NCI-H2196 (cell line): ENCODE data around the gene CD1C.
"Not testable (repeated sequence)": the region's sequence is repeated elsewhere in the genome, so short reads cannot be mapped to it uniquely, and the experiment has no call there.

Source experiments
- DNase-seq: peaks from one replicate; lab custom pipeline; 2025; ENCODE audit not compliant: unreplicated experiment; lab: John Stamatoyannopoulos, UW

CD1C gene

DNA sequence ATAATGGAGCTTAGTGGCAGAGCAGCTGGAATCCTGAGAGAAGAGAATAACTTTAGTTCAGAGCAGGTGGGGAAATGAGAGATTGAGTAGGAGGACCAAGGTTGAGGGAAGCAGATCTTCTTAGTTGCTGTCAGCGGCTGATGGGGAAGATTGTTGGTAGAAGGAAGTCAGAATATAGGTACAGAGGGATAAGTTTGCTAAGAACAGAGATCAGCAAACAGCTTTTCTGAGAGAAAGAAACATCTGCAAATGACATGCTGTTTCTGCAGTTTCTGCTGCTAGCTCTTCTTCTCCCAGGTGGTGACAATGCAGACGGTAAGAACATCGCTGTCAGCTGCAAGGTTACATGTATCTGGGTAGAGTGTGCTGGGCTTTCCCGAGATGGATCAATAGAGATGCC, at the start of gene CD1C:
TSS of gene CD1C (plus strand) at position 113 of the 400 bp plus-strand sequence. CDS start at position 255, 142 bp downstream.
- DNase-seq, result no peak

DNA sequence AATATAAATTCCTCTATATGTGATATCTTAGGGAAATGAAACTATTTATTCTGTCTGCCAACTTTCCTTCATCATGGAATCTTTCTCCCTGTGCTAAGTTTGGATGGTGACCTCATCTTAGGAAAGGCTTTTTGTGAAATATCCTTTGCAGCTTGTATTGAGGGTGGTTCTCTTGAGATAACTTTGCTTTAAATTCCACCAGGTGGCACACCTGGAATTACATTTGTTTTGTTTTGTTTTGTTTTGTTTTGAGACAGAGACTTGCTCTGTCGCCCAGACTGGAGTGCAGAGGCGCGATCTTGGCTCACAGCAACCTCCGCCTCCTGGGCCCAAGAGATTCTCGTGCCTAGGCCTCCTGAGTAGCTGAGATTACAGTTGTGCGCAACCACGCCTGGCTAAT, 43.1 kb upstream of the CD1C start:
- DNase-seq, result no peak

DNA sequence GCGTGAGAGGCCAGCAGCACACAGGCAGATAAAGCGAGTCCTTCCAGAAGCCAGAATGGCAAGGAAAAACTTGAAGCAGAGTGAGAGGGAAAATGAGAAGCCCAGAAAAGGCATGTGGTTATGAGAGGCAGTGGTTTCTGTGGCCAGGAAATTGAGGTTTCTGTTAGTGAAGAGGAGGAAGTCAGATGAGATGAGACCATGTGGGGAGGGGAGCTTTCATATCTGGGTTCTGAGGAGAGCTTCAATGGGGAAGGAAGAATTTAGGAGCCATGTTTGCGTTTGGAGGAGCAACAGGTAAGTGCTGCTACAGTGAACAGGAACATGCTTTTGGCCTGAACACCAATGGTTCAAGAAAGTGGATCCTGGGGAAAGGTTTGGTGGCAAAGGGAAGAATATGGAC, 41.6 kb upstream of the CD1C start:
- DNase-seq, result no peak

DNA sequence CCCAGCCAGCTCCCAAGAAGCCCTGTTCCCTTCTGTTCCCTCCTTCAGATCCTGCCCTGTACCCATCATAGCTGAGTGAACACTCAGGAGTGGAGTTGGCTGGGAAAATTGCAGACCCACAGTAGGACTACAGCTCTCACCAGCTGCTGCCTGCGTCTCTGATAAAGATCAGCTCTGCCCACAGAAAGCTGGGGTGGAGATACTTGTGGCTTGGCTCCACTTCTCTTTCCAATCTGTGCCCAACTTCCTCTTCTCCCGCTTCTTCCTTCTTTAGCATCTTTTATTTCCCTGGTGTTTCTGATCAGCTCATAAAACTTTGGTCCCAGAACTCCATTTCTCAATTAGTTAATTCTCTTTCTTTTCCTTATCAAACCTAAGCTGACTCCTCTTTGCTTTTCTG, 41.0 kb upstream of the CD1C start:
- DNase-seq, result no peak

DNA sequence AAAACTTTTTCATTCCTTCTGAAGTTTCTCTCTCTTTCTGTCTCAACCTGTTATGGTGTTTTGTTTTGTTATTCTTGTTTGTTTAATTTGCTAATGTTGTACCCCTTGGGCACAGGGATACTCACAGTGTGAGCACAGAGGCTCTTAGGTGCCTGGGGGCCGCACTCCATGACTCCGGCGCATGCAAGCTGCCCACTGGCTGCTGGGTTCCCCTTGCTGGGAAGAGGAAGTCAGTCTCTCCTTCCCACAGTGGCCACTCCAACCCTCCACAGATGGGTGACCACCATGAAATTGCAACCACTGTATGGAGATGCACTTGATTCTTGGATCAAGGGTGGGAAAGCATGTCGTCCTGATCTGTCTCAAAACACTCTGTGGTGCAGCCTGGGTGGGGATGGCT, 40.1 kb upstream of the CD1C start:
- no peak for DNase-seq

DNA sequence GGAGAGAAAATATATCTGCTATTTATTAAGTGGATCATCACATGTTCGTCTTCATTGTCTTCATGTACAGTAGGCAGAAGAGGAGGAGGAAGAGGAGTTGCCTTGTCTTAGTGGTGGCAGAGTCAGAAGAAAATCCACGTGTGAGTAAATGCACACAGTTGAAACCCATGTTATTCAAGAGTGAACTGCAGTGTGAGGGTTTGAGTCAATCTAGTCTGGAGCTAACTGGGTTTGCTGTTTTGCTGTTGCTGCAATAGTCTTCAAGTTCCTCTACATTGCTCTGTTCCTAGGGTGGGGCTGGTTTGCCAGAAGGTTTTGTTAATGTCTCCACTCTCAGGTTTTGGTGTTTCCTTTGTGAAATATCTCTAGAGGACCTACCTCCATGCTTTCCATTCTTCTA, 38.6 kb upstream of the CD1C start:
- DNase-seq, result no peak

DNA sequence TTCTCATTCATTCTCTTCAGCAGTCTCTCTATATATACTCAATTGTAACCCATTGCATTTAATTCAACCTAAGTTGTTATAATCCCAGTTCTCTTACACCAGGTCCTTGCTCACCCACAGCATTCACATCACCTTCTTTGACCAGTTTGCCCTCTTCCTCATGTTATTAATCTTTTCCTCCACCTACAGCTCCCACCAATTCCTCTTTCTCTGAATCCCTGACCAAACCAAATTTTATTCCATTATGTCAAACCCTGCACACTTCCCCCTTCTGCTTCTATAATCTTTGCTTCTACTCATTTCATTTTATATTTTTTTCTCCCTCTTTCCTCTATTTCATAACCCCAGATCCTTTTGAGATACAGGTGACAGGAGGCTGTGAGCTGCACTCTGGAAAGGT, 34.1 kb upstream of the CD1C start:
- no peak for DNase-seq

DNA sequence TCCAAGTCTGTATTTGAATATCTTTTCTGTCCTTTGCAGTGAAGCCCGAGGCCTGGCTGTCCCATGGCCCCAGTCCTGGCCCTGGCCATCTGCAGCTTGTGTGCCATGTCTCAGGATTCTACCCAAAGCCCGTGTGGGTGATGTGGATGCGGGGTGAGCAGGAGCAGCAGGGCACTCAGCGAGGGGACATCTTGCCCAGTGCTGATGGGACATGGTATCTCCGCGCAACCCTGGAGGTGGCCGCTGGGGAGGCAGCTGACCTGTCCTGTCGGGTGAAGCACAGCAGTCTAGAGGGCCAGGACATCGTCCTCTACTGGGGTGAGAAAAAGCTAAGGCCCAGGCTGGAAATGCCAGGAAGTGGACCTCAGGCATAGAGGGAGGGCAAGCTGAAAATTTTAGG, 33.0 kb upstream of the CD1C start:
- DNase-seq, result not testable (repeated sequence)

DNA sequence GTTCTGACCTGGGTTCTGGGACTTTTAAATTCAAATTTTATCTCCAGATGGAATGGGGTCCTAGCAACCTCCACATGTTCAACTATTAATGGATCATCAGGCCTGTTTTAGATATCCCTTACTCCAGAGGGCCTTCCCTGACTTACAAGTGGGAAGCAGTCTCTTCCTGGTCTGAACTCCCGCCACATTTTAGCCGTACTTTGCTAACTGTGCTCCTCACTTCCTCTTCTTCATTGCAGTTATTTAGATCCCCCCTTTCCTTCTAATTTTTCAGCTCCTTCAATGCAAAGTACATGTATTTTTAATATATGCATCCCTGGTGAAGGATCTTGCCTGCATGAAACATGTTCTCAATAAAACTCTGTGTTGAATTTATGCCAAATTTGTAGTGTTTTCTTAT, 31.8 kb upstream of the CD1C start:
- no peak for DNase-seq

DNA sequence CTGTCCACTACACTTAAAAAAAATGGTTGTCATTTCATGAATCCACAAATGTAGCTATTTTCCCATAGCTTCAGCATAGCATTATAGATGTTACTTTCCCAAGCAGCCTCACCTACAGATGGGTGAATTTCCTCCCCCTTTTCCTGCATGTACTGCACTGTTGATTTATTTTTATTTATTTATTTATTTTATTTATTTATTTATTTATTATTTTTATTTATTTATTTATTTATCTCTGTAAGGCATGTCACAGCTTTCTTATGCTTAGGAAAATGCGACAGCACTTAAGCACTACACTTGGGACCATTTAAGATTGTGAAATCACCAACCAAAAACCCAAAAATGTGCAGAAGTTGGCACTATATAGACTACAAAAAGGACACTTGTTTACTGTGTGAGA, 30.6 kb upstream of the CD1C start:
- no peak for DNase-seq

DNA sequence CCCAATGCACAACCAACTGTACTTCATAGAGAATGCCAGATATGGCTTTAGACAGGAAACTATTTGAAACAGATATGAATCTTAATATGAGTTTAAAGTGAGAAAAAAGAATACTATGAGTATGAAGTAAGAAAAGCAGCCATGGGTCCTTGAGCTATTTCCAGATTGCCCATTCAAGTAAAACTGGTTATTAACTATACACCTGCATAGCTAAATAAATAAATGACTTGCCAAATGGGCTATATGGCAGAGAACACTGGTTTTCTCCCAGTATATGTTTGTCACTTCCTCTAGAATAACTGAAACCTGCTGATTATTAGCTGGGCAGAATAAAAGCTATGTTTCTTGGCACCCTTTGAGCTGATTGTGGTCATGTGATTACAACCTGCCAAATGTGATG, 17.0 kb upstream of the CD1C start:
- no peak for DNase-seq

DNA sequence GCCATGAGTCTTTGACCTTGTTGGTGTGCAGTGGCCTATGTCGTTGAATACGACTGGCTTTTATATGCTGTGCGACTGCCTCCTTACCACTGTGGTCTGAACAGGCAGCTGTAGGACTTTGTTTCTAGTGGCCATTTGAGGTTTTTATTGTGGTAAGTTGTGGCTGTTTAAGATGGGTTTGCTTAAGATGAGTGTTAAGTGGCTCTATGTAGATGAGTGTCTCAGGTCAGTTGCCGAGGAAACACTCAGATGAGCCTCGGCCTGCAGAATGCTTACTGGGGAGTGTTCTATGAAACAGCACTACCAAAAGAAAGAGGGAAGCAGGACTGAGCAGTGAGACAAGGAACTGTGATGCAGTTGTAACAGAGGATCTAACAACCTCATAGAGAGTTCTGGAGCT, 14.9 kb upstream of the CD1C start:
- DNase-seq, result no peak

DNA sequence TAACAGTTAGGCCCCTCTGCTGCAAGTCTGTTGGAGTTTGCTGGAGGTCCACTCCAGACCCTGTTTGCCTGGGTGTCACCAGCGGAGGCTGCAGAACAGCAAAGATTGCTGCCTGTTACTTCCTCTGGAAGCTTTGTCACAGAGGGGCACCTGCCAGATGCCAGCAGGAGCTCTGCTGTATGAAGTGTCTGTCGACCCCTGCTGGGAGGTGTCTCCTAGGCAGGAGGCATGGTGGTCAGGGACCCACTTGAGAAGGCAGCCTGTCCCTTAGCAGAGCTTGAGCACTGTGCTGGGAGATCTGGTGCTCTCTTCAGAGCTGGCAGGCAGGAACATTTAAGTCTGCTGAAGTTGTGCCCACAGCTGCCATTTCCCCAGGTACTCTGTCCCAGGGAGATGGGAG, 7.3 kb upstream of the CD1C start:
- not testable (repeated sequence) for DNase-seq

DNA sequence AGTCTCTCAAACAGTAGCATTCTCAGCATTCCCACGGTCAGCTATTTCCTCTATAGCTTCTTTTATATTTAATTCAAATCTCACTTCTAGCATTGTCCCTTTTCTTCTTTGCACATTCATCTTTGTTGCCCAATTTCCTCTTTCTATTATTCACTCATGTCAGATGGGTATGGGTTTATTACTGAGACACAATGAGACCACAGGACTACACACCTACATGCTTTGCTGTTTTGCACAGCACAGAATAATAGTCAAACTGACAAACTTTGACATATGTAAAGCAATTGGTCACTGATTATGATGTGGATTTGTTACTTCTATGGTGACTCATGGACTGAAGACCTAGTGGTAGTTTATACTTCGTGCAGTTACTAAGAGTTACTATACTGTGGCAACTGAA, 5.8 kb upstream of the CD1C start:
- DNase-seq, result no peak

DNA sequence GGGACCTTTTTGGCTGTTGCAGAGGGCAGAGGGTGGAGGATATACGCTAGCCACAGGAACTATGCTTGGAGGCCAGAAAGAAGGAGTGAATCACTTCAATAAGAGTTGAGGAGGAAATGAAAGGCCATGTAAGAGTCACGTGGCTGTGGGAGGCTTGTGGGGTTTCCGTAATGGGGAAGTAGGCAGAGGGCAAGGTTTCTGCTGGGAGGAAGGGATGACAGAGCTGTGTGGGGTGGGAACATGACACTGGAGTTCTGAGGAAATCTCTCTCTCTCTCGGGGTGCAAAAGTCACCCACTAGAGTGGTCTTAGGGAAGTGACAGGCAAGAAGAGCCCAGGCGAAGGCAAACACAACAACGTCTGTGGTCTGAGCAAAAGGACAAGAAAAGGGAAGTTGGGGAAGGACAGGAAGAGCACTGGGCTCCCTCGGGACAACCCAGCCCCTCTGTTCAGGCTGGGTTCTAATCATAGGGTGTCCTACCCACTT, 3.9 kb upstream of the CD1C start:
- DNase-seq, result no peak

DNA sequence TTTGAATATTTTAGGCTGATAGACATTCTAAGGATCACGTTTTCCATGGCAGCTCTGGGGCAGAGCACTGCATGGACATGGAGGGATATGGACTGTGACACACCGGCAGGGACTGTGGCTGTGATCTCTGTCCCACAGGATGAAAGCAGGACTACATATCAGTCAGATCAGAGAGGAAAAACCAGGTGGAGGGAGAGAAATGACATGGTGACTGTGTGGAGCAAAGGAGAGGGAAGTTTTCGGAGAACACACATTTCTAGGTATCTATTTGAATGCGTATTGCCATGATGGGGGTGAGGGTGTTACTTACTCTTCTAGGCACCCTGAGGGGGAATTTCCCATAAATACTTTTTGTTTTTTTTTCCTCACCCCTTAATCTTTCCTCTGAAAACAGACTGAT, 3.2 kb upstream of the CD1C start:
- DNase-seq, result no peak

DNA sequence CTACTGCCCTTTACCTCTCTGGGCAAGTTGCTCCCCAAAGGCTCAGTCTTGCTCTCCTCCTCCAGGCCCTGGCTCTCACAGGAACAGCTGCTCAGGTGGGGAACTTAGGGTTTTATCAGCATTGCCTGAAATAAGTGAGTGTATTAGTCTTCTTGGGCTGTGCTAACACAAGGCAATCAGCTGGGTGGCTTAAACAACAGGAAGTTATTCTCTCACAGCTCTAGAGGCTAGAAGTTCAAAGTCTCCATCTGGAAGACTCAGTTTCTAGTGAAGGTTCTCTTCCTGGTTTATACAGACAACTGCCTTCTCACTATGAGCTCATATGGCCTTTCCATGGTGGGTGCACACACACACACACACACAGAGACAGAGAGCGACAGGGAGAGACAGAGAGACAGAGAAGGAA, 2.8 kb upstream of the CD1C start:
- no peak for DNase-seq

DNA sequence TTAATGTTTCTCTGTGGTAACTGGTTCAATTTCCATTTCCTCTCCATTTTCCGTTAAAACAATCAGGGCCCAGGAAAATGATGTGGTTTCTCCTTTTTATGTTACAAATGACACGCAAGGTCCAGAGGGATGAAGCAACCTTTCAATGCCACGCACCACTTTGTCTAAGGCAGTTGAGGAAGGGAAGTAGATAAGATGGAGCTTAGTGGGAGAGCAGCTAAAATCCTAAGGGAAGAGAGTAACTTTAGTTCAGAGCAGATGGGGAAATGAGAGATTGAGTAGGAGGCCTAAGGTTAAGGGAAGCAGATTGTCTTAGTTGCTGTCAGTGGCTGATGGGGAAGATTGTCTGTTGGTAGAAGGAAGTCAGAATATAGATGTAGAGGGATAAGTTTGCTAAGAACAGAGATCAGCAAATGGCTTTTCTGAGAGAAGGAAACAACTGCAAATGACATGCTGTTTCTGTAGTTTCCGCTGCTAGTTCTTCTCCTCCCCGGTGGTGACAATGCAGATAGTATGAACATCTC, 660 bp downstream of the CD1C start:
- no peak for DNase-seq

DNA sequence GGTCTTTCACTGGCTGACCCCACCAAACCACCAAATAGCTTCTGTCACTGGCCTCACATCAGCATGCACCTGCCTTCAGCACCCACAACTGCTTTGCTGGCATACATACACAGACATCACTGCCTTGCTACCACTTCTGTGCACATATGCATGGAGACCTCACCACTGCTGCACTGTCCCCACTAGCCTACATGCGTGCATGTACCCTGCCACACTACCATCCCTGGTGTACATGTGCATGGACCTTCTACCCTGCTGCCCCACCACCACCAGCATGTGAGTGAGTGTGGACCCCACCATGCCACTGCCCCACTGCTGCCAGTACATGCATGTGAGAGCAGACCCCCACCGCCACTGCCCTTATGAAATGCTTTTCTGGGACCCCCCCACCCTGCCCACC, 6.1 kb downstream of the CD1C start:
- no peak for DNase-seq

DNA sequence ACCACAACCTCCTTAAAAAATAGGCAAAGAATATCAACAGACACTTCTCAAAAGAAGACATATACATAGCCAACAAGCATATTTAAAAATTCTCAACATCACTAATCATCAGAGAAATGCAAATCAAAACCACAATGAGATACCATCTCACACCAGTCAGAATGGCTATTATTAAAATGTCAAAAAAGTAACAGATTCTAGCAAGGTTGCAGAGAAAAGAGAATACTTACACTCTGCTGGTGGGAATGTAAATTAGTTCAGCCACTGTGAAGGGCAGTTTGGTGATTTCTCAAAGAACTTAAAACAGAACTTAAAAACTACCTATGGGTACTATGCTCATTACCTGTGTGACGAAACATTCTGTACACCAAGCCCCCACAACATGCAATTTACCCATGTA, 20.9 kb downstream of the CD1C start:
- DNase-seq, result no peak

DNA sequence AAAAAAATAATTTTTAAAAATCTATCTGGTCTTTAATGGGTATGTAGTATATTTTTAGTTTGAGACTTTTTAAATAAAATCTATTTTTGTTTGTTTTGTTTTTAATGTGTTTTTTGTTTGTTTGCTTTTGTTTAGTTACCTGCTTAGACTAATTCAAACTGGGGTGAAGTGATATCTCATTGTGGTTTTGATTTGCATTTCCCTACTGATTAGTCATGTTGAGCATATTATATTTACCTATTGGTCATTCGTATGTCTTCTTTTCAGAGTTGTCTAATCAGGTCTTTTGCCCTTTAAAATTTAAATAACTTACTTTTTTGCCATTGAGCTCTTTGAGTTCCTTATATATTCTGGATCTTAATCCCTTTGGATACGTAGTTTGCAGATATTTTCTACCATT, 21.3 kb downstream of the CD1C start:
- no peak for DNase-seq

DNA sequence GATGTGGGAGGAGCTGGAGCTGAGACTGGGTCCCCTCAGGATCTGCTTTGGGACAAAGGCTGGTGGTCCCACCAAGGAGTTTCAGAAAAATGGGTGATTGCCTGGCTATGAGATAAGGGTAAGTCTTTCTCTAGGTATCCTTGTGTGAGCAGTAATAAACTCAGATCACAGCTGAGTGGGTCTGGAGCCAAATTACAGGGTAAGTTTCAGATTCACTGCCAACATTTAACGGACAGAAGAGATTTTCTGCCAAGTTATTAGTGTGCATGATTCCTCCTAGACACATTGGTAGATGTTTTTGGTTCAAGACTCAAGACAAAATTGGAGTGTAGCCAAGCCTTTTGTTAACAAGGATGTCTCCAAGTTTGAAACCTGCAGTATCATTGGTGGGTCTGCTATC, 34.1 kb downstream of the CD1C start:
- DNase-seq, result no peak

DNA sequence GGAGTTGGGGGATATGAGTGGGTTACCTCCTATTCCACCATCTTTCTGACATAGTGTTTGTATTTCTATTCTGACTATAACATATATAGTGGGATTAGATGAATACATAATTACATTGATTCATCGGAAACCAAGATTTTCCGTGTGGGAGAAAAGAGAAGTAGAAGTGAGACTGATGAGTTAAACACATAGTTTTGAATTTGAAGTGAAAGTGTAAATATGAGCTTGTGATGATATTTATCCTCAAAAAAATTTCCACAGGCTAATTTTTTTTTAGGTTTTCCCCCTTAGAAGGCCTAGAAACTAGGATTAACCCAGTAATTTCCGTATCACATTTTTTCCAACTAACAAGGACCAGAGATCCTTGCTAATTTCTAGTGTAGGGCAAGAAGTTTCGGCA, 34.7 kb downstream of the CD1C start:
- no peak for DNase-seq

DNA sequence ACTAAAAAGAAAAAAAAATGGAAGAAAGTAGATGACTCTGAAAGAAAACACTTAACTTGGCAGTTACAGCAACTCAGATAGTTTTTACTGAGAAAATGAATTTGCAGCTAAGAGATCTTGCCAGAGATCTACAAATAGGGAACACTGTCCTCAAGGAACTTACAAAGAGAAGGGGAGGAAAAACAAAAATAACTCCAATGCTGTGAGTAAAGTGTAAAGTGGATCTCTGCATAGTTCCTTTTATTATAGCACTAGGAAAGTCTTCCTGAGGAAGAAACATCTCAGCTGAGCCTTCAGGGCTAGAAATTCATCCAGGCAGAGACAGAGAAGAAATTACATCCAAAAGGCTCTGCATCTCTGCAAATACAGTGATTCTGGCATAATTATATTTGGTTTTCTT, 37.8 kb downstream of the CD1C start:
- no peak for DNase-seq
